ENCODE results near the gene CALML5. TPM values are rescaled to one million over a fixed set of nuclear protein-coding genes. Genes with fewer than 3 reads are reported as not detected.

Gene CALML5
- total RNA-seq, 1 experiment from 2014 or later, result not detected

GRCh38 chr10:5528989-5529701 lies 29.8 kb upstream of the CALML5 start:
- no peaks in the 10 kb centered on the region for H3K36me3 ChIP-seq (replicated peaks; ENCODE audit: control insufficient read depth, insufficient read depth, low read length)
- DNase-seq, result no peak
- H3K4me3 ChIP-seq (ENCODE audit: insufficient read depth, low read depth, low read length), result no peak overlapping the region
- no peaks in the 10 kb centered on the region; the same call in 1 of the 2 replicates for H3K27me3 ChIP-seq (ENCODE audit: control insufficient read depth, insufficient read depth, low read length)

GRCh38 chr10:5527332-5528200 lies 28.2 kb upstream of the CALML5 start:
- Histone ChIP-seq H3K36me3 (replicated peaks; ENCODE audit: control insufficient read depth, insufficient read depth, low read length) (no peaks in the 10 kb centered on the region), H3K4me3 (ENCODE audit: insufficient read depth, low read depth, low read length) (no peak overlapping the region), H3K27me3 (ENCODE audit: control insufficient read depth, insufficient read depth, low read length) (no peaks in the 10 kb centered on the region; the same call in 1 of the 2 replicates)
- no peak for DNase-seq

- no peak for DNase-seq
- Histone ChIP-seq H3K4me3 (ENCODE audit: insufficient read depth, low read depth, low read length) (no peak overlapping the region), H3K36me3 (replicated peaks; ENCODE audit: control insufficient read depth, insufficient read depth, low read length) (no peaks in the 10 kb centered on the region), H3K27me3 (ENCODE audit: control insufficient read depth, insufficient read depth, low read length) (no peaks in the 10 kb centered on the region; the same call in 1 of the 2 replicates)
Measured at GRCh38 chr10:5526691-5527331, 27.4 kb upstream of the CALML5 start.

- Histone ChIP-seq H3K27me3 (ENCODE audit: control insufficient read depth, insufficient read depth, low read length) (no peaks in the 10 kb centered on the region; the same call in 1 of the 2 replicates), H3K4me3 (ENCODE audit: insufficient read depth, low read depth, low read length) (no peak overlapping the region), H3K36me3 (replicated peaks; ENCODE audit: control insufficient read depth, insufficient read depth, low read length) (no peaks in the 10 kb centered on the region)
- DNase-seq, result no peak
Measured at GRCh38 chr10:5525561-5526341, 26.4 kb upstream of the CALML5 start.

GRCh38 chr10:5524641-5525560 lies 25.5 kb upstream of the CALML5 start, which contains the start of gene CALML3:
Gene CALML3 (plus strand): TSS chr10:5524961. CDS start chr10:5525086, 125 bp downstream.
- H3K27me3 ChIP-seq (ENCODE audit: control insufficient read depth, insufficient read depth, low read length), result no peaks in the 10 kb centered on the region
- no peaks in the 10 kb centered on the region for H3K36me3 ChIP-seq (replicated peaks; ENCODE audit: control insufficient read depth, insufficient read depth, low read length)
- DNase-seq, result no peak
- no peak within 1 kb of the TSS for H3K4me3 ChIP-seq (ENCODE audit: insufficient read depth, low read depth, low read length)

GRCh38 chr10:5523796-5524574 lies 24.6 kb upstream of the CALML5 start:
- Histone ChIP-seq H3K4me3 (ENCODE audit: insufficient read depth, low read depth, low read length) (no peak overlapping the region), H3K36me3 (replicated peaks; ENCODE audit: control insufficient read depth, insufficient read depth, low read length) (no peaks in the 10 kb centered on the region)
- no peak for DNase-seq

GRCh38 chr10:5522913-5523560 lies 23.7 kb upstream of the CALML5 start:
- no peak overlapping the region for H3K4me3 ChIP-seq (ENCODE audit: insufficient read depth, low read depth, low read length)
- no peaks in the 10 kb centered on the region for H3K27me3 ChIP-seq (ENCODE audit: control insufficient read depth, insufficient read depth, low read length)
- H3K36me3 ChIP-seq (replicated peaks; ENCODE audit: control insufficient read depth, insufficient read depth, low read length), result no peaks in the 10 kb centered on the region
- DNase-seq, result no peak

More at GRCh38 chr10:5523796-5524574, 24.6 kb upstream of the CALML5 start:
- no peaks in the 10 kb centered on the region for H3K27me3 ChIP-seq (ENCODE audit: control insufficient read depth, insufficient read depth, low read length)

GRCh38 chr10:5519054-5519453 lies 19.7 kb upstream of the CALML5 start:
- DNase-seq, result no peak
- H3K4me3 ChIP-seq (ENCODE audit: insufficient read depth, low read depth, low read length), result no peak overlapping the region
- no peaks in the 10 kb centered on the region for H3K36me3 ChIP-seq (replicated peaks; ENCODE audit: control insufficient read depth, insufficient read depth, low read length)
- no peaks in the 10 kb centered on the region for H3K27me3 ChIP-seq (ENCODE audit: control insufficient read depth, insufficient read depth, low read length)

GRCh38 chr10:5518143-5518542 lies 18.8 kb upstream of the CALML5 start:
- Histone ChIP-seq H3K27me3 (ENCODE audit: control insufficient read depth, insufficient read depth, low read length) (no peaks in the 10 kb centered on the region), H3K36me3 (replicated peaks; ENCODE audit: control insufficient read depth, insufficient read depth, low read length) (no peaks in the 10 kb centered on the region), H3K4me3 (ENCODE audit: insufficient read depth, low read depth, low read length) (no peak overlapping the region)
- DNase-seq, result no peak

- Histone ChIP-seq H3K27me3 (ENCODE audit: control insufficient read depth, insufficient read depth, low read length) (no peaks in the 10 kb centered on the region), H3K36me3 (replicated peaks; ENCODE audit: control insufficient read depth, insufficient read depth, low read length) (no peaks in the 10 kb centered on the region), H3K4me3 (ENCODE audit: insufficient read depth, low read depth, low read length) (no peak overlapping the region)
- no peak for DNase-seq
Measured at GRCh38 chr10:5517546-5517945, 18.2 kb upstream of the CALML5 start.

GRCh38 chr10:5515948-5516761 lies 16.8 kb upstream of the CALML5 start:
- Histone ChIP-seq H3K4me3 (ENCODE audit: insufficient read depth, low read depth, low read length) (no peak overlapping the region), H3K36me3 (replicated peaks; ENCODE audit: control insufficient read depth, insufficient read depth, low read length) (no peaks in the 10 kb centered on the region), H3K27me3 (ENCODE audit: control insufficient read depth, insufficient read depth, low read length) (no peaks in the 10 kb centered on the region)
- DNase-seq, result no peak

Measured in H7 (cell line).